K562 (cell line): ENCODE results near the gene LDAF1.

ENCODE experiments used
- RHOXF2B ChIP-seq: fragments of 250-450 bp; sonication (Bioruptor Pico); conservative IDR thresholded peaks from 2 replicates; pipeline ENCODE4 v1.5.1; 2021
- ZNF263 ChIP-seq: sonication (generic); formaldehyde crosslinking; IDR thresholded peaks from 2 replicates; pipeline ENCODE4 v1.8.0; 2022; ENCODE audit warnings: mild to moderate bottlenecking, missing genetic modification reagents, borderline replicate concordance
- ZNF445 ChIP-seq: fragments of 250-450 bp; sonication (Bioruptor Pico); IDR thresholded peaks from 2 replicates; pipeline ENCODE4 v1.4.0; 2020; ENCODE audit warnings: low read depth, mild to moderate bottlenecking, moderate library complexity
- TF ChIP-seq, protein P1 (sequence below): fragments of 250-450 bp; sonication (Bioruptor Pico); IDR thresholded peaks from 2 replicates; pipeline ENCODE4 v1.5.0; 2021

DNA sequence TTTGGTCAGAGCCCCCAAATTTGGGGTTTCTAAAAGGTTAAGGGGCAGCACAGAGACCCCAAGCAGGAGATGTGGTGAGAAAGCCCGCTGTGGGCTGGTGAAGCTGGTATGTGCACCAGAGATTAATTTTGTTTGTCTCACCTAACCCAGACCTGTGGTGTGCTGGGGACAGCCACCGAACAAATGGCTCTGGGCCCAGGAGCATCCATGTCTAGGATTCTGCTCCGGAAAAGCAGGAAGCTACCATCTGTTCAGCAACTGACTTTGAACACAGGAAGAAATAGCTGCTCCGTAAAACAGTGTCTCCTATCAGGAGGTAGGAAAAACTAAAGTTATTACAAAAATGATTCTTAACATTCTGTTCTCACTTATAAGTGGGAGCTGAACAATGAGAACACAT lies 55.6 kb downstream of the LDAF1 start:
- TF ChIP-seq ZNF263 (CRISPR knock-in tag): no peak
- TF ChIP-seq, protein P1, sequence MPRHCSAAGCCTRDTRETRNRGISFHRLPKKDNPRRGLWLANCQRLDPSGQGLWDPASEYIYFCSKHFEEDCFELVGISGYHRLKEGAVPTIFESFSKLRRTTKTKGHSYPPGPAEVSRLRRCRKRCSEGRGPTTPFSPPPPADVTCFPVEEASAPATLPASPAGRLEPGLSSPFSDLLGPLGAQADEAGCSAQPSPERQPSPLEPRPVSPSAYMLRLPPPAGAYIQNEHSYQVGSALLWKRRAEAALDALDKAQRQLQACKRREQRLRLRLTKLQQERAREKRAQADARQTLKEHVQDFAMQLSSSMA (CRISPR knock-in tag): no peak
- TF ChIP-seq ZNF445 (CRISPR knock-in tag): no peak
- no peak for TF ChIP-seq RHOXF2B (CRISPR knock-in tag)
